A673 (cell line): ENCODE data around the gene OBSCN. TPM values are rescaled to one million over a fixed set of nuclear protein-coding genes. Genes with fewer than 3 reads are reported as not detected.
"Not testable (repeated sequence)": the region's sequence is repeated elsewhere in the genome, so short reads cannot be mapped to it uniquely, and the experiment has no call there.

ENCODE experiments used
- BruUV-seq: library from RNA; stranded (reverse); fragments of 400-500 nt; replicated peaks from 2 replicates; lab custom pipeline; 2021; lab: Mats Ljungman, UMichigan
- CTCF ChIA-PET: fragments of 300-600 bp; sonication (Branson Sonifier 250); formaldehyde crosslinking; loops from one replicate; lab custom pipeline; 2022; ENCODE audit warnings: antibody characterized with exemption; lab: Charles Lee
- POLR2A ChIA-PET: fragments of 300-600 bp; sonication (Branson Sonifier 250); formaldehyde crosslinking; loops from one replicate; lab custom pipeline; 2022; ENCODE audit warnings: antibody characterized with exemption; ENCODE audit not compliant: low non-redundant PET; lab: Charles Lee
- DNase-seq: peaks from one replicate; pipeline ENCODE4 v3.0.0-alpha.2; 2015; ENCODE audit warnings: low spot score
- H3K27ac ChIP-seq: fragments of 200-600 bp; sonication (generic); 2 replicates; pipeline ENCODE4 v1.5.1; 2016; ENCODE audit warnings: mixed run types, low read depth, mild to moderate bottlenecking, mixed read lengths, antibody characterized with exemption, low read length; ENCODE audit not compliant: poor library complexity, severe bottlenecking
- H3K27me3 ChIP-seq: fragments of 200-600 bp; sonication (generic); replicated peaks from 2 replicates; pipeline ENCODE4 v1.6.1; 2017; ENCODE audit warnings: mixed run types, low read depth, mild to moderate bottlenecking, mixed read lengths, antibody characterized with exemption, low read length; ENCODE audit not compliant: insufficient read depth, poor library complexity
- H3K36me3 ChIP-seq: fragments of 200-600 bp; sonication (generic); 2 replicates; pipeline ENCODE4 v1.6.1; 2016; ENCODE audit warnings: mixed run types, mild to moderate bottlenecking, mixed read lengths, antibody characterized with exemption, low read length; ENCODE audit not compliant: insufficient read depth, poor library complexity, severe bottlenecking
- H3K4me1 ChIP-seq: fragments of 200-600 bp; sonication (generic); 2 replicates; pipeline ENCODE4 v1.6.1; 2017; ENCODE audit warnings: mixed run types, mild to moderate bottlenecking, mixed read lengths, antibody characterized with exemption, low read length; ENCODE audit not compliant: insufficient read depth, poor library complexity, severe bottlenecking
- H3K4me3 ChIP-seq: fragments of 200-600 bp; sonication (generic); 2 replicates; pipeline ENCODE4 v1.5.1; 2016; ENCODE audit warnings: low read depth, mixed run types, mild to moderate bottlenecking, mixed read lengths, low read length; ENCODE audit not compliant: poor library complexity, severe bottlenecking
- H3K9me3 ChIP-seq: fragments of 200-600 bp; sonication (generic); 2 replicates; pipeline ENCODE4 v1.6.1; 2016; ENCODE audit warnings: mixed run types, low read depth, mild to moderate bottlenecking, mixed read lengths, antibody characterized with exemption, low read length; ENCODE audit not compliant: poor library complexity, severe bottlenecking
- EZH2 ChIP-seq: fragments of 200-600 bp; sonication (generic); IDR thresholded peaks from 2 replicates; pipeline ENCODE4 v1.6.1; 2017; ENCODE audit warnings: borderline replicate concordance, low read depth, mild to moderate bottlenecking, mixed read lengths, antibody characterized with exemption, low read length; ENCODE audit not compliant: poor library complexity, severe bottlenecking
- intact Hi-C: fragments of 100-400 bp; cut with micrococcal nuclease; formaldehyde crosslinking; loops from one replicate; pipeline ENCODE4 v1.10.0; 2022; ENCODE audit not compliant: unreplicated experiment
- total RNA-seq: library from RNA; stranded (reverse); gene quantifications from 2 replicates; pipeline ENCODE4 v1.2.3, GENCODE V29; 2021
- TF ChIP-seq, protein P1 (sequence below): fragments of 300-800, 200-600 bp; sonication (generic); conservative IDR thresholded peaks from 2 replicates; pipeline ENCODE4 v1.5.1; 2017; ENCODE audit warnings: low read depth, mild to moderate bottlenecking, antibody characterized with exemption, low read length, moderate library complexity, mixed read lengths

The OBSCN gene
- total RNA-seq, 1 experiment from 2014 or later = 37.7 TPM

GRCh38 chr1:228219962-228220780 is 12.3 kb downstream of the OBSCN start:
- no peak overlapping the region for H3K27ac ChIP-seq
- DNase-seq = no peak
- no TSS peak for BruUV-seq
- ChIA-PET POLR2A (no interaction called here), CTCF (no interaction called here)
- H3K4me1 ChIP-seq = no peaks in the 10 kb centered on the region
- intact Hi-C loops = no loop called here
- peaks cover 29% of the 10 kb centered on the region for H3K36me3 ChIP-seq
- no peaks in the 10 kb centered on the region for H3K27me3 ChIP-seq
- TF ChIP-seq, protein P1, sequence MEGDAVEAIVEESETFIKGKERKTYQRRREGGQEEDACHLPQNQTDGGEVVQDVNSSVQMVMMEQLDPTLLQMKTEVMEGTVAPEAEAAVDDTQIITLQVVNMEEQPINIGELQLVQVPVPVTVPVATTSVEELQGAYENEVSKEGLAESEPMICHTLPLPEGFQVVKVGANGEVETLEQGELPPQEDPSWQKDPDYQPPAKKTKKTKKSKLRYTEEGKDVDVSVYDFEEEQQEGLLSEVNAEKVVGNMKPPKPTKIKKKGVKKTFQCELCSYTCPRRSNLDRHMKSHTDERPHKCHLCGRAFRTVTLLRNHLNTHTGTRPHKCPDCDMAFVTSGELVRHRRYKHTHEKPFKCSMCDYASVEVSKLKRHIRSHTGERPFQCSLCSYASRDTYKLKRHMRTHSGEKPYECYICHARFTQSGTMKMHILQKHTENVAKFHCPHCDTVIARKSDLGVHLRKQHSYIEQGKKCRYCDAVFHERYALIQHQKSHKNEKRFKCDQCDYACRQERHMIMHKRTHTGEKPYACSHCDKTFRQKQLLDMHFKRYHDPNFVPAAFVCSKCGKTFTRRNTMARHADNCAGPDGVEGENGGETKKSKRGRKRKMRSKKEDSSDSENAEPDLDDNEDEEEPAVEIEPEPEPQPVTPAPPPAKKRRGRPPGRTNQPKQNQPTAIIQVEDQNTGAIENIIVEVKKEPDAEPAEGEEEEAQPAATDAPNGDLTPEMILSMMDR = no peak
- TF ChIP-seq EZH2 = no peak
- peaks cover 8% of the 10 kb centered on the region for H3K9me3 ChIP-seq
- H3K4me3 ChIP-seq = no peak overlapping the region

DNA sequence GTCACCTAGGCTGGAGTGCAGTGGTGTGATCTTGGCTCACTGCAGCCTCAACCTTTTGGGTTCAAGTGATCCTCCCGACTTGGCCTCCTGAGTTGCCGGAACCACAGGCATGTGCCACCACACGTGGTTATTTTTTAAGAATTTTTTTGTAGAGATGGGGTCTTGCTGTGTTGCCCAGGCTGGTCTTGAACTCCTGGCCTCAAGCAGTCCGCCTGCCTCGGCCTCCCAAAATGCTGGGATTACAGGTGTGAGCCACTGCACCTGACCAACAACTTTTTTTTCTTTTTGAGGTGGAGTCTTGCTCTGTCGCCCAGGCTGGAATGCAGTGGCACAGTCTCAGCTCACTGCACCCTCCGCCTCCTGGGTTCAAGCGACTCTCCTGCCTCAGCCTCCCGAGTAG is 13.3 kb downstream of the OBSCN start:
- BruUV-seq, H3K4me3 ChIP-seq, H3K27me3 ChIP-seq, POLR2A ChIA-PET, H3K4me1 ChIP-seq, H3K9me3 ChIP-seq, intact Hi-C loops, DNase-seq, CTCF ChIA-PET, H3K27ac ChIP-seq: not testable (repeated sequence)
- peaks cover 38% of the 10 kb centered on the region for H3K36me3 ChIP-seq

- Histone ChIP-seq H3K27ac (no peak overlapping the region), H3K9me3 (peaks cover 8% of the 10 kb centered on the region), H3K27me3 (no peaks in the 10 kb centered on the region), H3K36me3 (peaks cover 39% of the 10 kb centered on the region), H3K4me1 (no peaks in the 10 kb centered on the region), H3K4me3 (no peak overlapping the region)
- POLR2A ChIA-PET = no interaction called here
- CTCF ChIA-PET = no interaction called here
- BruUV-seq = no TSS peak
- no peak for DNase-seq
- TF ChIP-seq, protein P1 = no peak
- intact Hi-C loops = no loop called here
These were observed 14.7 kb downstream of the OBSCN start for GRCh38 chr1:228222548-228222947.
